Stimulated activated CD8-positive, alpha-beta memory T cell treated with anti-CD3 and anti-CD28 coated beads, Interleukin-7, amount 100 ng/mL, for 4 hours (primary cell): ENCODE measurements around the gene EML5.
A peak's percentile ranks its signal among the peaks of the same experiment; 100 is the strongest.
"Not testable (repeated sequence)": the region's sequence is repeated elsewhere in the genome, so short reads cannot be mapped to it uniquely, and the experiment has no call there.

Experiments used
- DNase-seq, 2 donors: peaks; one replicate each; pipeline ENCODE4 v3.0.0-alpha.2; 2020; ENCODE audit warnings: low read depth in 2 of 2

Gene EML5

DNA sequence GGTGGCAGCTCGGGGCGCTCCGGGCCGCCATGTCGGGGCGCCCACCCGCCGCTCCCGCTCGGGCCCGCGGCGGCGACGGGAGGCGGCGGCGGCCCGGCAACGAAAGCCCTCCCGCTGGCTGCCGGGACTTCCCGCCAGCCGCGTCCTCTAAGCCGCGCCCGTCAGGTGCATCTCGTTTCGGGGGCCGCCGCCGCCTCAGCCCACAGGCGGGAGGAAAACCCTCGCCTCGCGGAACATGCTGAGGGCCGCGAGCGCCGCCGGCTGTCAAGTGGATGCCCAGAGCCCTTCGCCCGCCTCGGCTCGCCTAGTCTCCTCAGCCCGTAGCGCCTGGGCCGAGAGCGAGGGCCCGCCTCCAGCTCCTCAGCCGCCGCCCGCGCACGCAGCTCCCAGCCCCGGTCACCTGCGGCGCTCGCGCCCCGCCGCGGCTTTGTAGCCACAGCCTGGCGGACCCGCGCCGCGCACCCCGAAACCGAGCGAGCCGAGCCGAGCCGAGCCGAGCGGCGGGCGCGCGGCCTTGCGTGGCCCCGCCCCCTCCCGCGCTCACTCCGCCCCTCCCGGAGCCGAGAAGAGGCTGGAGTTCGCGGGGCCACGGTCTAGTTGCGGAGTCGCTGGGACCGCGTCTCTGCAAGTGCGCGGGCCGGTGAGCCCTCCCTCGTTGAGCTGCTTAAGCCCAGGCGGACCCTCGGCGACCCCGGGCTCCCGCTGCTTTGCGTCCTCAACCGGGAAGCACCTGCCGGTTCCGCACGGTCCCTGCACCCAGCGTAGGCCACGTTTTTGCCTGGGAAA lies at the start of gene EML5:
TSS of gene EML5 (minus strand) at position 481 of the 786 bp plus-strand sequence. CDS start at position 31, 450 bp downstream.
- DNase-seq: peak; percentile 49 to 78

- no peak for DNase-seq
Measured at GRCh38 chr14:88842414-88842813, 49.7 kb upstream of the EML5 start.

GRCh38 chr14:88841741-88842140 lies 49.0 kb upstream of the EML5 start:
- no peak for DNase-seq

- DNase-seq: no peak
Measured at GRCh38 chr14:88840926-88841325, 48.2 kb upstream of the EML5 start.

- no peak for DNase-seq
Measured at GRCh38 chr14:88838015-88838414, 45.3 kb upstream of the EML5 start.

GRCh38 chr14:88837495-88837894 lies 44.7 kb upstream of the EML5 start:
- no peak for DNase-seq

DNA sequence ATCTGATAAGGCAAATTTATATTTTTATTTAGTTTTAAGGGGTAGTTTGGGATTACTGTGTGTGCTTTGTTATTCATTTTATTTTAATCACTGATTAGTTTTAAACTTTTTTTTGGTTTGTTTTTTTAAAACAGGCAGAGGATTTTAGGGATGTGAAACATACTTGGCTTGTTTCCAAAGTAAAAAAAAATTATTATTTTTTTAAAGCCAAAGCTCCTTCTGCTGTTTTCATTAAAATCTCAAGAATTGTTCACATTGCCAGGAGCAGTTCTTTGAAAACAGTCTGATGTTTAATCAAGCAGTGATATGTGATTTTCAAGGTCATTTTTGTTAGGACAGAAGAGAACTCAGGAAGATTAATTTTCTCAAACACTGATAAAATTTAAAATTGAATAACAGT lies 42.9 kb upstream of the EML5 start:
- DNase-seq: no peak

- DNase-seq: no peak
Measured at GRCh38 chr14:88834883-88835431, 42.2 kb upstream of the EML5 start.

DNA sequence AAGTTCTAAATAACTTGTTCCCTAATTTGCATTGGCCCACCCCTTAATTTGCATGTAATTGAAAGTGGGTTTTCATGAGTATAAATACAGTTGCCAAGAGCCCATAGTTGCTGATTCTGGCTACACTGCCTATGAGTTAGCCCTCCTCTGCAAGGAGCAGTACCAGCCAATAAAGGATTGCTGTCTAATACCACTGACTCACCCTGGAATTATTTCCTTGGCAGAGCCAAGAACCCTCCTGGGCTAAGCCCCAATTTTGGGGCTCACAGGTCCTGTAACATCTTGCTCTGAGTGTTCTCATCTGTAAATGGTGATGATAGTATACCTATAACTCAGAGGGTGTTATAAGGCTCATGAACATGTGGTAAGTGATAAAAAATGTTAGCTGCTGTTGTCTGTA lies 38.5 kb upstream of the EML5 start:
- no peak for DNase-seq

- no peak for DNase-seq
Measured at GRCh38 chr14:88829685-88830302, 37.0 kb upstream of the EML5 start.

DNA sequence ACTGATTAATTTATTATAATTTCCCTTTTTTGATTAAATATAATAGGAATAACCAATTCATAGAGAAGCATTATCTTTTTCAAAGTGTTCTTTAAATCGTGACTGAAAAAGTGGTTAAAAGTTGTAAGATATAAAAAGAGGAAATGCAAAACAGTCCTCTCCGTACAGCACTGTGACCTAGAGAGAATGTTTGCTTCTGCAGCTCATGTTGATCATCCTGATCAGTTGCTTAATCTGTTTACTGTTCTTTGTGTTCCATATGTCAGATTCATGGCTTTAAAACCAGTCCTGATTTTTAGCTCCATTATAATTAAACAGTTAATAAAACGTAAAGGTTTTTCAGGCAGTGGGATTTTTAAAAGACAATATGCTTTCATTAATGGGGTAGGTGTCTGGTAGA lies 36.4 kb upstream of the EML5 start:
- DNase-seq: no peak

DNA sequence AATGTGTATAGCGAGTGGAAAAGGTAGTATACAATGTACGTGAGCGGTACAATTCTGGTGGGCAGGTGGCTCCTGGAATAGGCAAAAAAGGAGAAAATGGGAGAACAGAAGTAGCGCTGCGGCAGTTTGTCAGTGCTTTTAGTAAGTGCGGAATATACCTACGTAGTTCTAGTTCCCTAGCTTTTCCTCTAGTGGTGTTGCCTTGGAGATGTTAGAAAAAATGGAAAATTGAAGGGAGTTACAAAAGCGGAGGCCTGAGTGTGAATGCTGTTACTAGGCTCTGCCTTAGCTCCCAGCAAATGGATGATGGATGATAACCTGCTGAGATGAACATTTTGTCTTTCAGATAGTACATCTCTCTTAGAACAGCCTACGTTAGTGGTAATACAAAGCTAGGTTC lies 32.8 kb upstream of the EML5 start:
- no peak for DNase-seq

GRCh38 chr14:88825078-88825458 lies 32.3 kb upstream of the EML5 start:
- no peak for DNase-seq

GRCh38 chr14:88824314-88825077 lies 31.7 kb upstream of the EML5 start, which contains the start of gene TTC8:
TTC8 (plus strand) TSS chr14:88824651; CDS start chr14:88824708, 57 bp downstream.
- peak; percentile 66 to 74 for DNase-seq

DNA sequence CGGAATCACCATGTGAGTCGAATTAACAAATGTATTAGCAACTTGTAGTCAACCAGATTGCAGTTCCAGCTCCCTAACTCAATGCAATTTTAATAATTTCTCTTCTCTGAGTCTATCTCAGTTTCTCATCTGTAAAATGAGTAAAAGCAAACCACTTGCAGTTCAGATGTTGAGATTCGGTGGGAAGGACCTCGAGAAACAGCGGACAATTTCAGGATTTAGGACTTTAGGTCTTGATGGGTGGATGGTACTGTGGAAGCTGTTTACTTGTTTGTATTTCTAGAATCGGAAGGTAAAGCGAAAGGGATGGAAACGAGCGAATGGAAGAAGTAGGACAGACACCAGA lies 31.2 kb upstream of the EML5 start:
- no peak for DNase-seq

GRCh38 chr14:88821888-88822287 lies 29.1 kb upstream of the EML5 start:
- no peak for DNase-seq

GRCh38 chr14:88821378-88821777 lies 28.6 kb upstream of the EML5 start:
- DNase-seq: no peak

DNA sequence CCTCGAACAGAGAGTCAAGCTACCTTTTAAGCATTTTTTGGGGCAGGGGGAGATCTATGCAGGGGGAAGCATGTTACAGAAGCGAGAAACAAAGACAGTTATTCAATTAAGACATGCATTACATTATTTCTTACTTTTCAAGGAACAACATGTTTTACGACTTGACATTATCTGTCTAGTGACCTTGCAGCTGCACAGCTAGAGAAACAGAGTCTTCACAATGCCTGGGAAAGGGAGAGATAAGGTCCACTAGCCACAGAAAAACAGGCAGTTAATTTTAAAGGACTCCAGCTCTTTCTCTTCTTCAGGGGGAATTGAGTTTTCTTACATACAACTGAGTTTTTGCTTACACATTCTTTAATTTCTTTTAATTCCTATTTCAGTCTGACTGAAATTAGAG lies 26.9 kb upstream of the EML5 start:
- not testable (repeated sequence) for DNase-seq

GRCh38 chr14:88818018-88818417 lies 25.3 kb upstream of the EML5 start:
- no peak for DNase-seq

DNA sequence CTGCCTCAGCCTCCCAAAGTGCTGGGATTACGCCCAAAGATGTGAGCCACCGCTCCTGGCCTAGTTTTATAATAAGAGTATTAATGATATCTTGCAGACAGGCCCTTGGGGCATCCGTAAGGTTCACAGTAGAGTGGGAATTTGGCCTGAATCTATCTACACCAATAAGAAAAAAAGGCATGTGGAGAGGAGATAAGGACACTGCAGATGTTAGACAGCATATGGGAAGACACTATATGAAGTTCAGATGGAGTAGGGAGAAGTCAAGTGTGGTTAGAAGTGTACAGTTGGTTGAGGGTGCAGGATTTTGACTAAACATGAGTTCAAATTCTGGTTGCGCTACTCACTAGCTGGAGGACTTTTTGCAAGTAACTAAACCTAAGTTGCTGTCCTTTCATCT lies 23.2 kb upstream of the EML5 start:
- no peak for DNase-seq

GRCh38 chr14:88808359-88808758 lies 15.6 kb upstream of the EML5 start:
- no peak for DNase-seq

- DNase-seq: no peak
Measured at GRCh38 chr14:88804477-88804876, 11.7 kb upstream of the EML5 start.
